DND-41 (cell line): ENCODE results near the gene KAZN.

Experiments
- CTCF ChIP-seq: IDR thresholded peaks from 2 replicates; pipeline ENCODE4 v1.5.1; 2012; ENCODE audit warnings: borderline replicate concordance, low read length, moderate library complexity, mild to moderate bottlenecking; ENCODE audit not compliant: poor library complexity, severe bottlenecking; ENCODE audit errors: extremely low read depth
- EZH2 ChIP-seq: IDR thresholded peaks from 3 replicates; pipeline ENCODE4 v1.6.1; 2012; ENCODE audit warnings: borderline replicate concordance, low read depth, mild to moderate bottlenecking, moderate library complexity, low read length, inconsistent platforms; ENCODE audit not compliant: severe bottlenecking

GRCh38 chr1:14704846-14705245, 106.4 kb downstream of the KAZN start:
- TF ChIP-seq CTCF: no peak
- no peak for TF ChIP-seq EZH2
